Right lobe of liver (tissue), 6 donors: Measurements from ENCODE around the gene ZBTB8B. TPM values are rescaled to one million over a fixed set of nuclear protein-coding genes. Genes with fewer than 3 reads are reported as not detected.

Experiments used
- ATAC-seq, 4 donors: fragments of 200-7000 bp; cut with Tn5 transposase; one replicate each; pipeline ENCODE4 v1.9.1; 2020; ENCODE audit warnings: mild to moderate bottlenecking in 4 of 4, moderate library complexity in 4 of 4
- DNase-seq, 3 donors: peaks; one replicate each; pipeline ENCODE4 v3.0.0-alpha.2; 2020
- H3K27ac ChIP-seq, 3 donors: fragments of 200-600 bp; one replicate each; pipeline ENCODE4 v1.8.0; 2022
- H3K27me3 ChIP-seq, 2 donors: fragments of 200-600 bp; one replicate each; pipeline ENCODE4 v1.8.0; 2022
- H3K36me3 ChIP-seq, 4 donors: fragments of 200-600 bp; sonication (generic) in 1 of 4; one replicate each; pipeline versions ENCODE4 v1.5.1 to v1.8.0; 2017 to 2022; ENCODE audit warnings: control low read depth in 1 of 4
- H3K4me1 ChIP-seq, 4 donors: fragments of 200-600 bp; sonication (generic) in 1 of 4; one replicate each; pipeline versions ENCODE4 v1.5.1 to v1.8.0; 2017 to 2022; ENCODE audit warnings: control low read depth in 1 of 4
- H3K4me3 ChIP-seq, 3 donors: fragments of 200-600 bp; one replicate each; pipeline ENCODE4 v1.8.0; 2022
- H3K9me3 ChIP-seq, 4 donors: fragments of 200-600 bp; sonication (generic) in 1 of 4; one replicate each; pipeline versions ENCODE4 v1.5.1 to v1.8.0; 2017 to 2022; ENCODE audit warnings: control low read depth in 1 of 4
- POLR2A ChIP-seq: fragments of 450-650 bp; IDR thresholded peaks from one replicate; pipeline ENCODE4 v1.6.1; 2017; ENCODE audit warnings: antibody characterized with exemption, mild to moderate bottlenecking
- WGBS: methylation state at CpG from one replicate; pipeline ENCODE4 v1.1.6; 2018; ENCODE audit warnings: low coverage, low lambda C conversion rate; ENCODE audit not compliant: insufficient coverage; ENCODE audit errors: missing lambda C conversion rate; 5-methylcytosine and 5-hydroxymethylcytosine counted together
- intact Hi-C, 2 donors: fragments of 100-400 bp; cut with DNase I; formaldehyde crosslinking; loops; one replicate each; pipeline versions ENCODE4 v1.11.2 to v1.14.1; 2022
- long read RNA-seq: library from polyadenylated mRNA; unstranded; transcript quantifications from one replicate; pipeline ENCODE4 v2.0.0, GENCODE V29; 2019
- total RNA-seq, 6 experiments: library from RNA; depleted of rRNA in 2 of 6; stranded (reverse); fragments of >200 nt in 2 of 6; fragmentation: NEBNext Ultra II Directional in 3 of 6; extraction: Animal tissue kit (Norgen Biotek cat#: 25700) in 3 of 6; gene quantifications; one replicate each; pipeline versions ENCODE4 v1.1.0 to v1.2.4, GENCODE V29; 2016 to 2023
- TF ChIP-seq, protein P1 (sequence below), 4 donors: fragments of 200-600 bp in 3 of 4; fragments of 450-650 bp in 1 of 4; IDR thresholded peaks; one replicate each; pipeline versions ENCODE4 v1.5.1 to v1.8.0; 2016 to 2022; ENCODE audit warnings: antibody characterized with exemption in 4 of 4, mild to moderate bottlenecking in 2 of 4
- donor health status: DM: no; HTN: yes; CAD: no.
- donor health status: DM: no; HTN: no; CAD: no.
- donor health status: DM: no; HTN: no; CAD: no.
- donor health status: DM: no; HTN: yes; CAD: no.
- donor health status: DM: no; HTN: yes; CAD: no.

ZBTB8B gene
- not detected for total RNA-seq
- long read RNA-seq: 0 reads

DNA sequence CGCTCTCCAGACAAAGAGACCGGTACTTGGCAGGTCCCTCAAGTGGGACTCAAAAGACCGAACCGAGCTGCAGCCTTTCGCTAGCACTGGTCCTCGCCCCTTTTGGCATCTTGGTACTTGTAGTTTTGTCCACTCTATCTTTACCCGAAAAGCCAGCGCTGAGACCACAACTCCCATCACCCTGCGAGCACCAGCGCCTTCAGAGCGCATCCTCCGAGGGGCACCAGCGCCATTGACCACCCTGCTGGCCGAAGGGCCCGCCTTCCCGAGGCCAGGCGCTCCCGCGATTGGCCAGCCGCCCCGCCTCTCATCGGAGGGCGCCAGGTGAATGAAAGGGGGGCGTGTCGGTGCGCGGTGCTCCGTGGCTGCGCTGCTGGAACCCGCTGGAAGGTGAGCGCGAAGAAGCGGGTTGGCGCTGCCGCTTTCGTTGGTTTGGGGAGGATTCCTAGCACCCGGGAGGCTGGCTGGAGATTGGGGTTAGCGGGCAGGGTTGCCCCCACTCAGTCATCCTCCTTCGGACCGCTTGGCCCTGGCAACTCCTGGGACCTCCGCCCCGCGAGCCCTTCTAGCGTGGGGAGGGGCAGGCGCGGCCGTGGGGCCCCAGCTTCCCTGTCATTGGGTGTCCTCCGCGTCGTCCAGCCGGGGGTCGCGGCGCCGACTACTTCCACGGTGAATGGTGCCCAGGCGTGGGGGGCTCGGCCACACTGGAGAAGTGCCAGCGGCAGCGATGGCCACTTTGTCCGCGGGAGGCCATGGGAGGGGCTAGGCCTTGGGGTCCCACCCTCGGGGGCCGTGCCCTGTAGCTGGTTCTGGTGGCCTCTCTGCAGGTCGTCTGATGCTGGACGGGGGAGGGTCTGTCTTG is at the start of gene ZBTB8B:
TSS of gene ZBTB8B (plus strand) at position 357 of the 862 bp plus-strand sequence. CDS start 5,553 bp downstream, outside the sequence.
- Histone ChIP-seq H3K27me3 (peaks cover 0 to 20% of the 10 kb centered on the region in 2 donors), H3K4me1 (peaks cover 0 to 11% (median 0%) of the 10 kb centered on the region in 4 donors), H3K27ac (no peak within 1 kb of the TSS), H3K4me3 (peak within 1 kb of the TSS; percentile 23 to 36 (median 31)), H3K9me3 (no peaks in the 10 kb centered on the region), H3K36me3 (no peaks in the 10 kb centered on the region)
- intact Hi-C loops: no loop called here
- TF ChIP-seq, protein P1, sequence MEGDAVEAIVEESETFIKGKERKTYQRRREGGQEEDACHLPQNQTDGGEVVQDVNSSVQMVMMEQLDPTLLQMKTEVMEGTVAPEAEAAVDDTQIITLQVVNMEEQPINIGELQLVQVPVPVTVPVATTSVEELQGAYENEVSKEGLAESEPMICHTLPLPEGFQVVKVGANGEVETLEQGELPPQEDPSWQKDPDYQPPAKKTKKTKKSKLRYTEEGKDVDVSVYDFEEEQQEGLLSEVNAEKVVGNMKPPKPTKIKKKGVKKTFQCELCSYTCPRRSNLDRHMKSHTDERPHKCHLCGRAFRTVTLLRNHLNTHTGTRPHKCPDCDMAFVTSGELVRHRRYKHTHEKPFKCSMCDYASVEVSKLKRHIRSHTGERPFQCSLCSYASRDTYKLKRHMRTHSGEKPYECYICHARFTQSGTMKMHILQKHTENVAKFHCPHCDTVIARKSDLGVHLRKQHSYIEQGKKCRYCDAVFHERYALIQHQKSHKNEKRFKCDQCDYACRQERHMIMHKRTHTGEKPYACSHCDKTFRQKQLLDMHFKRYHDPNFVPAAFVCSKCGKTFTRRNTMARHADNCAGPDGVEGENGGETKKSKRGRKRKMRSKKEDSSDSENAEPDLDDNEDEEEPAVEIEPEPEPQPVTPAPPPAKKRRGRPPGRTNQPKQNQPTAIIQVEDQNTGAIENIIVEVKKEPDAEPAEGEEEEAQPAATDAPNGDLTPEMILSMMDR (IDR thresholded peaks at IDR 0.05): no peak
- no peak for TF ChIP-seq POLR2A
- ATAC-seq (peak; percentile 76 to 86 (median 80)), DNase-seq (peak; percentile 52 to 63 (median 59))
- WGBS: 3% methylated on average over 7 of the region's 66 CpGs

DNA sequence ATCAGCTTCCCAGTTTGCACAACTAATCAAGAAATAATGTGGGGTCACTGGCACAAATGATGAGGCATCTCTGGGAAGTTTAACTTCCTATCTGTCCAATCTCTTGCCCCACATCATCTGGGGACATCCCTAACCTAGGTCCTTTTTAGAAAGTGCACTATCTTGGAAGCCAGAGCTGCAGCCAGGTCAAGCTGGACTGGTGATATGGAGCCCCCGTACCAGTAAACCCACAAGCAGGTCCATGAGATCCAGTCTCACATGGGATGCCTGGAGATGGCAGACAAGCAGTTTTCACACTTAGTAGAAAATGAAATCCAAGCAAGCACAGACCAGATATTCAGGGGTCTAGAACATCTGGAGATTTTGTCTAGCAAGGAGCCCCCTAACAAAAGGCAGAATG is 43.1 kb upstream of the ZBTB8B start:
- ATAC-seq: no peak
- intact Hi-C loops: no loop called here
- no peak for DNase-seq
- Histone ChIP-seq H3K4me3 (no peak overlapping the region), H3K9me3 (peaks cover 0 to 5% (median 0%) of the 10 kb centered on the region in 4 donors), H3K27me3 (no peaks in the 10 kb centered on the region), H3K4me1 (no peaks in the 10 kb centered on the region), H3K27ac (no peak overlapping the region), H3K36me3 (no peaks in the 10 kb centered on the region)
- TF ChIP-seq POLR2A: no peak
- TF ChIP-seq, protein P1 (IDR thresholded peaks at IDR 0.05): no peak
- no CpG with 5 or more reads among the region's 1 CpG for WGBS

DNA sequence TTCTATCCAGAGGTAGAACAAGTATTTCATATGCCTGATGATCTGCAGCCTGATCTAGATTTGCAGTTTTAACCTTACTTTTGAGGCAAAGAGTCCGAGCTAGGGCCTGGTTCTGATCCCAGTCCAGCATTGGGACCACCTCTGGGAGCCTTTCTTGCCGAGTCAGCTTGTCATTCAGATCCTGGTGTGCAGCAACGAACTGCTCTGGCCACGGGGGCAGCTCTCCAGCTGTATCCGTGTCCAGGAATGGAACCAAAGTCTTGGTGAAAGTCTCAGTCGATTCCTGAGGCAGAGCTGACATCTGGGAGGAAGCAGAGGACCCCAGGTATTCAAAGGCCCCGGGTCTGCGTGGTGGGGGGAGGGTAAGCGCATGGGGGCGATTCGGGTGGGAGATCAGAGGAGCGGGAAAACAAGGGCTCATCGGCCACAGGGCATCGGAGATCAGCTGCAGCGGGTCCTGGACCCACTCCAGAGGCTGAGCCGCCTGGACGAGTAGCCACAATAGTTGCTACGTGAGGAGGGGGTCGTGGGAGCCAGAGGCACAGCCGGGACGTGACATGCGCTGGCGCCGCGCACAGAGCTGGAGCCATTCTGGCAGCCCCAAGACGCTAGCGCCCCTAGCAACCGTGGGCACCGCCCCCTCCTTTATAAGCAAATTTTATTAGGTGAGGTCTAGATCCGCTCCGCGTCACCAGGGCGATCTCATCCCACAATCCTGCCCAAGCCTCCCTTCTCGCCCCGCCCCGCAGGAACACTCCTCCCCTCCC is 38.2 kb upstream of the ZBTB8B start:
- no peak for TF ChIP-seq POLR2A
- TF ChIP-seq, protein P1 (IDR thresholded peaks at IDR 0.05): no peak
- H3K9me3 ChIP-seq: no peaks in the 10 kb centered on the region
- H3K27me3 ChIP-seq: no peaks in the 10 kb centered on the region
- intact Hi-C loops: no loop called here
- ATAC-seq (no peak), DNase-seq (no peak)
- H3K27ac ChIP-seq: no peak overlapping the region
- H3K36me3 ChIP-seq: no peaks in the 10 kb centered on the region
- H3K4me3 ChIP-seq: no peak overlapping the region
- H3K4me1 ChIP-seq: no peaks in the 10 kb centered on the region
- WGBS: 13% methylated on average over 18 of the region's 36 CpGs

DNA sequence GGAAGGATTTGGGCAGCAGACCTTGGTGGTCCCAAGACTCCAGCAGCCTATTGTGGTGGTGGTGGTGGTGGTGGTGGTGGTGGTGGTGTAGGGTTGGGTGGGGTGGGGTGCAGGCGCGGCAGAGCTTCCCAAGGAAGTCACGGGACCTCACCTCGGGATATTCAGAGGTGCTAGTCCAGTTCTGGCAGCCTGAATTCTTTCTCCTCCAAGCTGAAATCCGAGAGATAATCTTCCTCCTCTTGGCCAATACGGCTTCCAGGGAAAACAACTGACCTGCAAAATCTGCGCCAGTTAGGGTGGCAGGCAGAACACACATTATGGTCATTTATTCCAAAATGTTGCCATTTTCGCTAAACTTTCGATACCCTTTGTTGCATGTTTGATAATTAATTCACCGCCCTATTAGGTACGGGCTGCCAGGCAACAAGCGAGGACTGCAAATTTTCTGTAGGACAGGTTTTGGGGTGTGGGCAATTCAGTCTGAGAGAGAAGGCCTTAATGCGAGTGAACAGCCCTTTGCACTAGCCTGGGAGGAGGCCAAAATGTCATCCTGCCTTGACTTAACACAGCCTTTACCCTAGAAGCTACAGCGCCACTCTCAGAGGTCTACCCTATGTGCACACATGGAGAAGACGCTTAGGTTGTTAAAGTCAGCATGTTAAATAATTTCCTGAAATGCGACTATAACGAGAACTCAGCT is 37.5 kb upstream of the ZBTB8B start:
- Histone ChIP-seq H3K4me1 (no peaks in the 10 kb centered on the region), H3K27me3 (no peaks in the 10 kb centered on the region), H3K27ac (no peak overlapping the region), H3K36me3 (no peaks in the 10 kb centered on the region), H3K9me3 (no peaks in the 10 kb centered on the region), H3K4me3 (no peak overlapping the region)
- intact Hi-C loops: no loop called here
- DNase-seq (no peak), ATAC-seq (no peak)
- 78% methylated on average over 11 of the region's 17 CpGs for WGBS
- no peak for TF ChIP-seq POLR2A
- TF ChIP-seq, protein P1 (IDR thresholded peaks at IDR 0.05): no peak
